HL-60/S4 treated with retinoic acid at 250 ng/mL for 4 days and 3 days (cell line): ENCODE data around the gene BOLL.
"Not testable (repeated sequence)": the region's sequence is repeated elsewhere in the genome, so short reads cannot be mapped to it uniquely, and the experiment has no call there.

Experiments used
- in situ Hi-C: fragments of 300-500 bp; cut with MboI; formaldehyde crosslinking; loops from 2 replicates; pipeline ENCODE4 v1.7.0; 2022; ENCODE audit warnings: low sequenced_read_pairs

Gene BOLL

GRCh38 chr2:197708331-197708730, 76.8 kb downstream of the BOLL start:
- in situ Hi-C loops, result no loop called here

- in situ Hi-C loops, result no loop called here
Observed at GRCh38 chr2:197707316-197708213, 77.6 kb downstream of the BOLL start.

- in situ Hi-C loops, result no loop called here
Observed at GRCh38 chr2:197706839-197707207, 78.3 kb downstream of the BOLL start.

GRCh38 chr2:197705912-197706838, 78.9 kb downstream of the BOLL start:
- in situ Hi-C loops, result no loop called here

GRCh38 chr2:197705121-197705911, 79.8 kb downstream of the BOLL start, which contains the start of gene MARS2:
Gene MARS2 (plus strand): TSS chr2:197705369. CDS start chr2:197705406, 37 bp downstream.
- in situ Hi-C loops, result no loop called here

- in situ Hi-C loops, result no loop called here
Observed at GRCh38 chr2:197704434-197705120, 80.5 kb downstream of the BOLL start.

GRCh38 chr2:197700960-197701359, 84.2 kb downstream of the BOLL start:
- in situ Hi-C loops, result no loop called here

- in situ Hi-C loops, result not testable (repeated sequence)
Observed at GRCh38 chr2:197699724-197700123, 85.4 kb downstream of the BOLL start.

- in situ Hi-C loops, result not testable (repeated sequence)
Observed at GRCh38 chr2:197696571-197696970, 88.5 kb downstream of the BOLL start.

GRCh38 chr2:197695971-197696370, 89.1 kb downstream of the BOLL start:
- in situ Hi-C loops, result not testable (repeated sequence)

GRCh38 chr2:197695206-197695605, 89.9 kb downstream of the BOLL start:
- in situ Hi-C loops, result not testable (repeated sequence)

GRCh38 chr2:197677483-197677882, 107.6 kb downstream of the BOLL start:
- in situ Hi-C loops, result no loop called here

GRCh38 chr2:197677056-197677455, 108.1 kb downstream of the BOLL start:
- in situ Hi-C loops, result no loop called here
